Measurements from ENCODE around the gene CNNM1. TPM values are rescaled to one million over a fixed set of nuclear protein-coding genes. Genes with fewer than 3 reads are reported as not detected.

The CNNM1 gene
- 0.35 and 1.3 TPM in 2 replicates for total RNA-seq

GRCh38 chr10:99329304-99329553, at the start of gene CNNM1:
Gene CNNM1 (plus strand): TSS chr10:99329356. CDS start chr10:99329388, 32 bp downstream.
- no peak for DNase-seq (ENCODE audit: low read depth)

GRCh38 chr10:99279626-99280111, 49.5 kb upstream of the CNNM1 start:
- DNase-seq (ENCODE audit: low read depth): peak; percentile 84

GRCh38 chr10:99280472-99280871, 48.7 kb upstream of the CNNM1 start:
- no peak for DNase-seq (ENCODE audit: low read depth)

GRCh38 chr10:99285881-99286280, 43.3 kb upstream of the CNNM1 start:
- no peak for DNase-seq (ENCODE audit: low read depth)

- no peak for DNase-seq (ENCODE audit: low read depth)
These were observed 38.9 kb upstream of the CNNM1 start for GRCh38 chr10:99290306-99290705.

GRCh38 chr10:99292159-99292558, 37.0 kb upstream of the CNNM1 start:
- peak; percentile 71 for DNase-seq (ENCODE audit: low read depth)

GRCh38 chr10:99296605-99297004, 32.6 kb upstream of the CNNM1 start:
- DNase-seq (ENCODE audit: low read depth): no peak

GRCh38 chr10:99297033-99297432, 32.1 kb upstream of the CNNM1 start:
- DNase-seq (ENCODE audit: low read depth): no peak

- no peak for DNase-seq (ENCODE audit: low read depth)
These were observed 25.0 kb upstream of the CNNM1 start for GRCh38 chr10:99303899-99304861.

- DNase-seq (ENCODE audit: low read depth): no peak
These were observed 24.3 kb upstream of the CNNM1 start for GRCh38 chr10:99304862-99305229.

GRCh38 chr10:99312501-99312900, 16.7 kb upstream of the CNNM1 start:
- no peak for DNase-seq (ENCODE audit: low read depth)

GRCh38 chr10:99315853-99316252, 13.3 kb upstream of the CNNM1 start:
- DNase-seq (ENCODE audit: low read depth): no peak

- DNase-seq (ENCODE audit: low read depth): no peak
These were observed 12.8 kb upstream of the CNNM1 start for GRCh38 chr10:99316374-99316773.

- no peak for DNase-seq (ENCODE audit: low read depth)
These were observed 11.1 kb upstream of the CNNM1 start for GRCh38 chr10:99318048-99318447.

- DNase-seq (ENCODE audit: low read depth): no peak
These were observed 10.7 kb upstream of the CNNM1 start for GRCh38 chr10:99318475-99318874.

- peak; percentile 7 for DNase-seq (ENCODE audit: low read depth)
These were observed 3.9 kb upstream of the CNNM1 start for GRCh38 chr10:99325281-99325680.

GRCh38 chr10:99326871-99327270, 2.3 kb upstream of the CNNM1 start:
- DNase-seq (ENCODE audit: low read depth): no peak

- DNase-seq (ENCODE audit: low read depth): no peak
These were observed 415 bp upstream of the CNNM1 start for GRCh38 chr10:99328579-99329303.

GRCh38 chr10:99329554-99330346, 594 bp downstream of the CNNM1 start:
- DNase-seq (ENCODE audit: low read depth): no peak

- no peak for DNase-seq (ENCODE audit: low read depth)
These were observed 1.3 kb downstream of the CNNM1 start for GRCh38 chr10:99330347-99330924.

GRCh38 chr10:99331207-99331803, 2.1 kb downstream of the CNNM1 start:
- peak; percentile 13 for DNase-seq (ENCODE audit: low read depth)
